ENCODE data around the gene FGFR4. TPM values are rescaled to one million over a fixed set of nuclear protein-coding genes. Genes with fewer than 3 reads are reported as not detected.

Gene FGFR4
- total RNA-seq, 6 experiments from 2014 or later, result 0.14 to 0.53 (median 0.33) TPM; not detected in 1

- Mint-ChIP-seq H3K9me3 (no peaks in the 10 kb centered on the region), H3K4me3 (no peak overlapping the region), H3K36me3 (ENCODE audit: low read depth) (no peaks in the 10 kb centered on the region), H3K27me3 (ENCODE audit: insufficient read depth) (peaks cover 15% of the 10 kb centered on the region), H3K27ac (no peak overlapping the region), H3K4me1 (ENCODE audit: low read depth) (peaks cover 10% of the 10 kb centered on the region)
- no peak for DNase-seq
- no peak for TF ChIP-seq CTCF (IDR thresholded peaks at IDR 0.05)
Observed at GRCh38 chr5:177091232-177091631, 4.5 kb downstream of the FGFR4 start.

- Mint-ChIP-seq H3K4me3 (no peak overlapping the region), H3K9me3 (no peaks in the 10 kb centered on the region), H3K27me3 (ENCODE audit: insufficient read depth) (peaks cover 15% of the 10 kb centered on the region), H3K27ac (no peak overlapping the region), H3K36me3 (ENCODE audit: low read depth) (no peaks in the 10 kb centered on the region), H3K4me1 (ENCODE audit: low read depth) (peaks cover 7% of the 10 kb centered on the region)
- no peak for DNase-seq
- TF ChIP-seq CTCF (IDR thresholded peaks at IDR 0.05), result no peak
Observed at GRCh38 chr5:177092178-177093081, 5.7 kb downstream of the FGFR4 start.

GRCh38 chr5:177093082-177093712 is 6.5 kb downstream of the FGFR4 start:
- no peaks in the 10 kb centered on the region for H3K36me3 Mint-ChIP-seq (ENCODE audit: low read depth)
- H3K9me3 Mint-ChIP-seq, result no peaks in the 10 kb centered on the region
- no peak overlapping the region for H3K27ac Mint-ChIP-seq
- peaks cover 7% of the 10 kb centered on the region for H3K4me1 Mint-ChIP-seq (ENCODE audit: low read depth)
- no peak overlapping the region for H3K4me3 Mint-ChIP-seq
- TF ChIP-seq CTCF (IDR thresholded peaks at IDR 0.05), result no peak
- H3K27me3 Mint-ChIP-seq (ENCODE audit: insufficient read depth), result peaks cover 15% of the 10 kb centered on the region
- DNase-seq, result no peak

- DNase-seq, result no peak
- H3K9me3 Mint-ChIP-seq, result no peaks in the 10 kb centered on the region
- no peak overlapping the region for H3K27ac Mint-ChIP-seq
- H3K27me3 Mint-ChIP-seq (ENCODE audit: insufficient read depth), result peaks cover 12% of the 10 kb centered on the region
- H3K4me3 Mint-ChIP-seq, result no peak overlapping the region
- peaks cover 10% of the 10 kb centered on the region for H3K4me1 Mint-ChIP-seq (ENCODE audit: low read depth)
- TF ChIP-seq CTCF (IDR thresholded peaks at IDR 0.05), result no peak
- H3K36me3 Mint-ChIP-seq (ENCODE audit: low read depth), result no peaks in the 10 kb centered on the region
Observed at GRCh38 chr5:177093803-177094202, 7.1 kb downstream of the FGFR4 start.

GRCh38 chr5:177094224-177095087 is 7.7 kb downstream of the FGFR4 start:
- Mint-ChIP-seq H3K4me3 (no peak overlapping the region), H3K4me1 (ENCODE audit: low read depth) (peaks cover 12% of the 10 kb centered on the region), H3K9me3 (no peaks in the 10 kb centered on the region), H3K36me3 (ENCODE audit: low read depth) (no peaks in the 10 kb centered on the region), H3K27ac (no peak overlapping the region), H3K27me3 (ENCODE audit: insufficient read depth) (peaks cover 10% of the 10 kb centered on the region)
- no peak for DNase-seq
- TF ChIP-seq CTCF (IDR thresholded peaks at IDR 0.05), result no peak
